Transverse colon (tissue), 4 donors: ENCODE data around the gene CTNNBL1. TPM values are rescaled to one million over a fixed set of nuclear protein-coding genes. Genes with fewer than 3 reads are reported as not detected.

ENCODE experiments used
- DNase-seq: peaks from one replicate; pipeline ENCODE4 v3.0.0-alpha.2; 2019
- H3K27ac ChIP-seq, 4 donors: fragments of 200-600 bp; sonication (generic); 2 replicates each; pipeline ENCODE4 v1.5.1; 2016 to 2018; ENCODE audit warnings: inconsistent platforms in 4 of 4
- H3K27me3 ChIP-seq: fragments of 200-600 bp; sonication (generic); 2 replicates; pipeline ENCODE4 v1.5.1; 2017; ENCODE audit warnings: inconsistent platforms
- H3K36me3 ChIP-seq, 4 donors: fragments of 200-600 bp; sonication (generic); 2 replicates each; pipeline ENCODE4 v1.5.1; 2017 to 2019; ENCODE audit warnings: inconsistent platforms in 4 of 4
- H3K4me1 ChIP-seq, 4 donors: fragments of 200-600 bp; sonication (generic); 2 replicates each; pipeline ENCODE4 v1.5.1; 2017 to 2020; ENCODE audit warnings: inconsistent platforms in 4 of 4
- H3K4me3 ChIP-seq, 4 donors: fragments of 200-600 bp; sonication (generic); 1 replicate in 1 of 4; 2 replicates in 3 of 4; pipeline versions ENCODE4 v1.5.1 to v1.6.1; 2017 to 2019; ENCODE audit warnings: inconsistent platforms in 4 of 4
- H3K9me3 ChIP-seq, 2 donors: fragments of 200-600 bp; sonication (generic); 2 replicates each; pipeline ENCODE4 v1.5.1; 2017 to 2019; ENCODE audit warnings: inconsistent platforms in 2 of 2
- EP300 ChIP-seq: sonication (generic); formaldehyde crosslinking; IDR thresholded peaks from one replicate; pipeline ENCODE4 v1.6.1; 2017; ENCODE audit warnings: antibody characterized with exemption, low read depth
- POLR2A ChIP-seq: fragments of 450-650 bp; IDR thresholded peaks from one replicate; pipeline ENCODE4 v1.6.1; 2016; ENCODE audit warnings: antibody characterized with exemption, mild to moderate bottlenecking, moderate library complexity
- POLR2AphosphoS5 ChIP-seq, 3 donors: sonication (generic); formaldehyde crosslinking; IDR thresholded peaks; one replicate each; pipeline ENCODE4 v1.6.1; 2016; ENCODE audit warnings: antibody characterized with exemption in 3 of 3
- WGBS, 2 donors: methylation state at CpG; one replicate each; pipeline ENCODE4 v1.1.5; 2018; ENCODE audit warnings: low coverage in 1 of 2; 5-methylcytosine and 5-hydroxymethylcytosine counted together
- in situ Hi-C, 4 donors: fragments of 200-750 bp; cut with MboI; loops; one replicate each; pipeline versions ENCODE4 v1.15.0 to v1.15.1; 2017; ENCODE audit warnings: low sequenced_read_pairs in 3 of 4, low pct_ligation_motif_present in 1 of 4, low pct_unique_long_range_greater_than_20kb in 1 of 4
- intact Hi-C: fragments of 100-400 bp; cut with DNase I; formaldehyde crosslinking; loops from one replicate; pipeline ENCODE4 v1.15.1; 2023; ENCODE audit warnings: low total_unique reads
- total RNA-seq, 4 donors: library from RNA; depleted of rRNA; stranded (reverse); fragments of >200 nt; gene quantifications; one replicate each; pipeline ENCODE4 v1.1.0, GENCODE V29; 2016
- TF ChIP-seq, protein P1 (sequence below), 5 experiments: fragments of 200-600 bp in 3 of 5; fragments of 450-650 bp in 2 of 5; sonication (generic) in 3 of 5; IDR thresholded peaks; 1 replicate in 2 of 5; 2 replicates in 3 of 5; pipeline ENCODE4 v1.5.1; 2016 to 2017; ENCODE audit warnings: antibody characterized with exemption in 5 of 5, inconsistent platforms in 3 of 5, mild to moderate bottlenecking in 2 of 5, moderate library complexity in 1 of 5

CTNNBL1 gene
- total RNA-seq, 4 donors from 2014 or later, result 18.7 to 49.0 (median 22.4) TPM

DNA sequence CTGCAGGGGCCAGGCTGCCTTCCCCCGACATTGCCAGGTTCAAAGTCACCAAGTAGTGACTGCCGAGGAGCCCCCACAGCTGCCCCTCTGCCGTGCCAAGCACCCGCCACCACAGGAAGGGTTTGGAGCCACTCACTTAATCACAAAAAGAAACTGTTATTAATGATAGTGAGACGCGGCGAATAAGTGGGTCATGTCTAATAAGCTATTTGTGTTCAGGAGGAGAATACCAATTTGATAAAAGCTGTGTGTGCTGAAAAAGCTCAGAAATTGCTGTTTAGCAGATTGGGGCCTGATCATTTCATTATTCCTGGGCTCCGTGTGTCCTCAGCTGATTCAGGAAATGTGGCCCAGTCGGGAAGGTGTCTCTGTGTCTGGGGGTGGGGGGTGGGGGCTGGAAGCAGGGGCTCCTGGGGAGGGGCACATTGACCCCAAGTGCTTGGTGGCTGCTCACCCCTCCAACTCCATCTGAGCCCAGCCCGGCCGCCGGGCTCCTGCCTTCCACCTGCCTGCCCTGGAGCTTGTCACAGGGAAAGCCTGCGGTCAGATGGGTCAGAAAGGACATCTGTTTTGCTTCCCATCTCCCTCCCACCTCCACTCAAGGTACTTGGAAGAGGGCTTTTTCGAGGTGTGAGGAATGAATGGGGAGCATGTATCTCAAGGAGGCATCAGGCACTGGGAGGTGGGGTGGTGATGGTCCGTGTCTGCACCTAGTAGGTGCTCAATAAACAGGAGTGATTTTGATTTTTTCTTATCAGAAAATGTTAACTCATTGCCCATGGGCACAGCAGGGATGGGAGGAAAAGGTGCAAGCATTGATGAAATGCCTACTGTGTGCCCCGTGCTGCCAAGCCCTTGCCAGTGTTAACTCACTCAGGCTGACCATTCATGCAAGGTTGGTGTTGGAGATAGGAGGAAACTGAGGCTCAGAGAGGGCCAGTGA is 212.1 kb downstream of the CTNNBL1 start:
- no peak overlapping the region for H3K27ac ChIP-seq
- H3K4me3 ChIP-seq, result no peak overlapping the region
- in situ Hi-C loops, result no loop called here
- TF ChIP-seq POLR2A (no peak), POLR2AphosphoS5 (IDR thresholded peaks at IDR 0.05) (no peak), EP300 (no peak)
- TF ChIP-seq, protein P1, sequence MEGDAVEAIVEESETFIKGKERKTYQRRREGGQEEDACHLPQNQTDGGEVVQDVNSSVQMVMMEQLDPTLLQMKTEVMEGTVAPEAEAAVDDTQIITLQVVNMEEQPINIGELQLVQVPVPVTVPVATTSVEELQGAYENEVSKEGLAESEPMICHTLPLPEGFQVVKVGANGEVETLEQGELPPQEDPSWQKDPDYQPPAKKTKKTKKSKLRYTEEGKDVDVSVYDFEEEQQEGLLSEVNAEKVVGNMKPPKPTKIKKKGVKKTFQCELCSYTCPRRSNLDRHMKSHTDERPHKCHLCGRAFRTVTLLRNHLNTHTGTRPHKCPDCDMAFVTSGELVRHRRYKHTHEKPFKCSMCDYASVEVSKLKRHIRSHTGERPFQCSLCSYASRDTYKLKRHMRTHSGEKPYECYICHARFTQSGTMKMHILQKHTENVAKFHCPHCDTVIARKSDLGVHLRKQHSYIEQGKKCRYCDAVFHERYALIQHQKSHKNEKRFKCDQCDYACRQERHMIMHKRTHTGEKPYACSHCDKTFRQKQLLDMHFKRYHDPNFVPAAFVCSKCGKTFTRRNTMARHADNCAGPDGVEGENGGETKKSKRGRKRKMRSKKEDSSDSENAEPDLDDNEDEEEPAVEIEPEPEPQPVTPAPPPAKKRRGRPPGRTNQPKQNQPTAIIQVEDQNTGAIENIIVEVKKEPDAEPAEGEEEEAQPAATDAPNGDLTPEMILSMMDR (IDR thresholded peaks at IDR 0.05), result no peak
- intact Hi-C loops, result no loop called here
- no peaks in the 10 kb centered on the region for H3K36me3 ChIP-seq
- H3K27me3 ChIP-seq, result peaks cover 78% of the 10 kb centered on the region
- DNase-seq, result no peak
- 71 to 80% methylated on average over 1 to 16 of the region's 16 CpGs for WGBS, 2 donors
- H3K4me1 ChIP-seq, result peaks cover 0 to 14% (median 11%) of the 10 kb centered on the region in 4 donors
- H3K9me3 ChIP-seq, result no peaks in the 10 kb centered on the region

DNA sequence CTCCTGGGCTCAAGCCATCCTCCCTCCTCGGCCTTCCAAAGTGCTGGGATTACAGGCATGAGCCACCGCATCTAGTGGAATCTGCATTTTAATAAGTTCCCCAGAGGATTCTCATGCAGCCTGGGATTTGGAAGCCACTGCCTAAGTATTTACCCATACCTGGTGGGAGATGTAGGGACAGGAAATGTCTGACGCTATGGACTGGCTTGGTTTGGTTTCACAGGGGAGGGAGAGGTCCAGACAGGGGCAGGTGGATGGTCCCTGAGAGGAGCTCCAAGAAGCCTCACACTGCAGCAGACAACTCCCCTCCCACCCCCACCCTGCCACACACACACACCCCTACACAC is 213.5 kb downstream of the CTNNBL1 start:
- H3K4me1 ChIP-seq, result peaks cover 0 to 17% (median 11%) of the 10 kb centered on the region in 4 donors
- no peaks in the 10 kb centered on the region for H3K9me3 ChIP-seq
- intact Hi-C loops, result no loop called here
- no peaks in the 10 kb centered on the region for H3K36me3 ChIP-seq
- H3K4me3 ChIP-seq, result no peak overlapping the region
- H3K27me3 ChIP-seq, result peaks cover 78% of the 10 kb centered on the region
- WGBS, 2 donors, result 70% methylated on average over 3 of the region's 3 CpGs; no CpG with 5 or more reads in 1 of the 2 donors
- no peak for DNase-seq
- H3K27ac ChIP-seq, result no peak overlapping the region
- in situ Hi-C loops, result no loop called here
- TF ChIP-seq POLR2AphosphoS5 (IDR thresholded peaks at IDR 0.05) (no peak), EP300 (no peak), POLR2A (no peak)
- TF ChIP-seq, protein P1 (IDR thresholded peaks at IDR 0.05), result no peak

DNA sequence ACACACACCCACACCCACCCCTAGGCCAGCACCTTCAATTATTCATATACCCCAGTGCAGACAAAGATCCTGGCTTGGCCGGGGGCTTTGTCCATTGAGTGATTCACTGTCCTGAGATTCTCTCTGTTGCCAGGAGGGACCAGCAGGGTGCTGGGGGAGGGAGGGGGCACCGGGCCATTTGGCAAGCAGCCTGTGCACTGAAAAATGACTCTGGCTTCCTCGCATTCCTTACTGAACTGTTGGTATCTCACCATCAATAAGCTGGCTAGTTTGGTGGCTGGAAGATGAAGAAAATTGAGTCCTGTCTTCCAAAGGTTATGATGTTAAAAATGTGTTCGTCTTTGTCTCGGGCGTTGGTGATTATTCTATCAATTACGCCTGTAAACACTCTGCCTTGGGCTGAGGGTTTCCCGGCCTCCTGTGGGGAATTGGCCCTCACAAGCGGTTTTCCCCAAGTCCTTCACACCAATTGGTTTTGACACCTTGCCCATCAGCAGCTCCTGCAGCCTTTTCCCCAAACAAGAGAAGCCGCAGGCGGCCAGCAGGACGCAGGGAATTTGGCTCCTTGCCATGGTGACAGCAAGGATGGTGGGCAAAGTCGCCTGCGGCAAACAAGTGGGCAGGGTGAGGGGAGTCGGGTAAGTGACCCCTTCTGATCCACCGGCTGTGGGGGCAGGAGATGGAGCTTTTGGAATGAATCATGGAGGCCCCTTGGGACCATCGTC is 214.0 kb downstream of the CTNNBL1 start:
- H3K27me3 ChIP-seq, result peaks cover 78% of the 10 kb centered on the region
- in situ Hi-C loops (no loop called here), intact Hi-C loops (no loop called here)
- H3K4me3 ChIP-seq, result no peak overlapping the region
- TF ChIP-seq, protein P1 (IDR thresholded peaks at IDR 0.05), result no peak
- no peak for TF ChIP-seq EP300
- TF ChIP-seq POLR2AphosphoS5 (IDR thresholded peaks at IDR 0.05), result no peak
- TF ChIP-seq POLR2A, result no peak
- H3K27ac ChIP-seq, result no peak overlapping the region
- peaks cover 0 to 12% (median 6%) of the 10 kb centered on the region in 4 donors for H3K4me1 ChIP-seq
- no peaks in the 10 kb centered on the region for H3K36me3 ChIP-seq
- DNase-seq, result no peak
- H3K9me3 ChIP-seq, result no peaks in the 10 kb centered on the region
- WGBS, 2 donors, result 14 to 48% methylated on average over 6 to 17 of the region's 17 CpGs

DNA sequence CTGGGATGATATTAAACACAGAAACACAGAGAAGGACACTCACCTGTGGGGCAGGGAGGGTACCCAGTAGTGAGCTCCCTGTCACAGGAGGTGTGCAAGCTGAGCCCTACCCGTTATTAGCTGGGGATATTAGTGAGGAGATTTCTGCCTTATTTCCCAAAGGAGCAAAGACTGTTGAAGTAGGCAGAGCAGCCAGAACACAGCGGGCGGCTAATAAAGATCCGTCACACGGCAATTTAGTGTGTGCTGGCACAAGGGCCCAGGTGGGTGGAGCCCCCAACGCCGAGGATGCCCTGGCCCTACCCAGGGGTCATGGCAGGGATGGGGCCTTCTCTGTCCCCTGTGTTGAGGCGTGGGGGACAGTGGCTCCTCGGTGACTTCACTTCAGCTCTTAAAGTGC is 217.4 kb downstream of the CTNNBL1 start:
- in situ Hi-C loops (no loop called here), intact Hi-C loops (no loop called here)
- H3K4me3 ChIP-seq, result no peak overlapping the region
- peaks cover 77% of the 10 kb centered on the region for H3K27me3 ChIP-seq
- no peak for TF ChIP-seq EP300
- TF ChIP-seq, protein P1 (IDR thresholded peaks at IDR 0.05), result no peak
- no peak for TF ChIP-seq POLR2AphosphoS5 (IDR thresholded peaks at IDR 0.05)
- no peak for TF ChIP-seq POLR2A
- WGBS, 2 donors, result 46 to 47% methylated on average over 4 to 9 of the region's 9 CpGs
- H3K4me1 ChIP-seq, result peaks cover 0 to 21% (median 9%) of the 10 kb centered on the region in 4 donors
- no peak overlapping the region for H3K27ac ChIP-seq
- no peaks in the 10 kb centered on the region for H3K9me3 ChIP-seq
- H3K36me3 ChIP-seq, result no peaks in the 10 kb centered on the region
- DNase-seq, result no peak
